Urinary bladder (tissue), 4 donors: Measurements from ENCODE around the gene ERFL. TPM values are rescaled to one million over a fixed set of nuclear protein-coding genes. Genes with fewer than 3 reads are reported as not detected.
"Not testable (repeated sequence)": the region's sequence is repeated elsewhere in the genome, so short reads cannot be mapped to it uniquely, and the experiment has no call there.

Experiments used
- DNase-seq: peaks from one replicate; pipeline ENCODE4 v3.0.0-alpha.2; 2015; ENCODE audit errors: extremely low spot score
- H3K27ac ChIP-seq: one replicate; pipeline ENCODE4 v1.5.1; 2013; ENCODE audit warnings: low read depth, mild to moderate bottlenecking, moderate library complexity
- H3K36me3 ChIP-seq: one replicate; pipeline ENCODE4 v1.6.1; 2013; ENCODE audit warnings: mild to moderate bottlenecking, moderate library complexity; ENCODE audit not compliant: insufficient read depth
- H3K4me1 ChIP-seq: one replicate; pipeline ENCODE4 v1.6.1; 2013; ENCODE audit warnings: mild to moderate bottlenecking, moderate library complexity; ENCODE audit not compliant: insufficient read depth
- H3K4me3 ChIP-seq: one replicate; pipeline ENCODE4 v1.5.1; 2013; ENCODE audit warnings: low read depth, low read length
- WGBS: extraction: QIAGEN DNeasy Blood & Tissue Kit; methylation state at CpG from one replicate; pipeline ENCODE4 v1.1.7; 2013; 5-methylcytosine and 5-hydroxymethylcytosine counted together
- polyA plus RNA-seq: library from polyadenylated mRNA; stranded (reverse); fragments of 200-250 nt; gene quantifications from one replicate; pipeline ENCODE4 v1.2.3, GENCODE V29; 2013
- total RNA-seq: library from RNA; depleted of rRNA; stranded (reverse); fragments of >200 nt; gene quantifications from one replicate; pipeline ENCODE4 v1.2.3, GENCODE V29; 2014
- donor health status: healthy with polysubstance abuse.
- donor health status: healthy.

ERFL gene
- total and polyA plus RNA-seq, 2 donors: 0.19 TPM; not detected in 1

DNA sequence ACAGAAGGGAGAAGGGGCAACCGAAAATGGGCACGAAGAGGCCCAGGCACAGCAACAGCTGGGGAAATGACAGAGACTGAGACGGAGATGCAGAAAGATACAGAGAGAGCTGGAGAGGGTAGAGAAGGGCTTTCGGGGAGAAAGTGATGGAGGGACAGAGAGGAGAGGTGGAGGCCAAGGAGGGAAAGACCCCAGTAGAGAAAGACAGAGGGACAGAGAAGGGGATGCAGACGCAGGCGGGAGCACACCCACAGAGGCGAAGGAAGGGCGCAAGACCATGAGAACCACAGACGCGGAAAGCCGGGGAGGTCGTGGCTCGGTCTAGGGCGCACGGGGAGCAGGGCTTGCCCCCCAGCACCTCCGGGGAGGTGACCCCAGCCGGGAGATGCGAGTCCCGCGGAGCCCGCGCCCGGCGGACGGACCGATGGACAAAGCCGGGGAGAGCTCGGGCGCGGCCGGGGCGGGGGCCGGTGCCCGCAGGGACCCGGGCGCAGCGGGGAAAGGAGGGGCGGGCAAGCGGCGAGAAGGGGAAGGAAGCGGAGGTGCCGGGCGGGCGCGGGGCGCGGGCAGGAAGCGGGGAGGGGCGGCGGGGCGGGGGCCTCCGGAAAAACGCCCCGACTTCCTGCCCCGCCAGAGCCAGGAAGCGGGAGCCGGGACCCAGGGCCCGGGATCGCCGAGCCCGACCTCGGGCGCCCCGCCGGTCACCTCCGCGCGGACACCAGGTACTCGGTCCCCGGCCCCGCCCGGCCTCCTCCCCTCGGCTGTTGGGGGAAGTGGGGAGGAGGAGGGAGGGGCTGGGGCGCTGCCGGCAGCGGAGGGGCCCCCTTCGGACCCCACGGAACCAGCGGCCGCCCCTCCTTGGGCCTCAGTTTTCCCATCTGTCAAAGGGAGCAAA lies 45.4 kb downstream of the ERFL start, which contains the start of gene ARHGEF1:
Gene ARHGEF1, plus strand, starts transcription at position 617 of the 895 bp plus-strand sequence. CDS start 4,899 bp downstream, outside the sequence.
- Histone ChIP-seq H3K4me1 (peaks cover 4% of the 10 kb centered on the region), H3K36me3 (no peaks in the 10 kb centered on the region), H3K4me3 (peak within 1 kb of the TSS; percentile 91), H3K27ac (peak within 1 kb of the TSS; percentile 73)
- no peak for DNase-seq
- 2% methylated on average over 79 of the region's 80 CpGs for WGBS

DNA sequence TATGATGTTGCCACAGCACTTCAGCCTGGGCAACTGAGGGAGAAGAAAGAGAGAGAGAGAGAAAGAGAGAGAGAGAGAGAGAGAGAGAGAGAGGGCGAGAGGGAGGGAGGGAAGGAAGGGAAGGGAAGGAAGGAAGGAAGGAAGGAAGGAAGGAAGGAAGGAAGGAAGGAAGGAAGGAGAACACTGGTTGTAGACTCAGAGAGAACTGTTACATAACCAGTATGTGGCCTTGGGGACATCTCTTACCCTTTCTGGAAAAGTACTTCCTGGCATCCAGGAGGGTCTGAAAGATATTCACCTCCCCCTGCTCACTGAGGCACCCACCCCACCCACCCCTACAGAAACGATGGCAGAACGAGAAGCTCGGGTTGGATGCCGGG lies 47.9 kb downstream of the ERFL start:
- Histone ChIP-seq H3K27ac (no peak overlapping the region), H3K36me3 (no peaks in the 10 kb centered on the region), H3K4me1 (peaks cover 4% of the 10 kb centered on the region), H3K4me3 (no peak overlapping the region)
- no peak for DNase-seq
- 66% methylated on average over 5 of the region's 5 CpGs for WGBS

DNA sequence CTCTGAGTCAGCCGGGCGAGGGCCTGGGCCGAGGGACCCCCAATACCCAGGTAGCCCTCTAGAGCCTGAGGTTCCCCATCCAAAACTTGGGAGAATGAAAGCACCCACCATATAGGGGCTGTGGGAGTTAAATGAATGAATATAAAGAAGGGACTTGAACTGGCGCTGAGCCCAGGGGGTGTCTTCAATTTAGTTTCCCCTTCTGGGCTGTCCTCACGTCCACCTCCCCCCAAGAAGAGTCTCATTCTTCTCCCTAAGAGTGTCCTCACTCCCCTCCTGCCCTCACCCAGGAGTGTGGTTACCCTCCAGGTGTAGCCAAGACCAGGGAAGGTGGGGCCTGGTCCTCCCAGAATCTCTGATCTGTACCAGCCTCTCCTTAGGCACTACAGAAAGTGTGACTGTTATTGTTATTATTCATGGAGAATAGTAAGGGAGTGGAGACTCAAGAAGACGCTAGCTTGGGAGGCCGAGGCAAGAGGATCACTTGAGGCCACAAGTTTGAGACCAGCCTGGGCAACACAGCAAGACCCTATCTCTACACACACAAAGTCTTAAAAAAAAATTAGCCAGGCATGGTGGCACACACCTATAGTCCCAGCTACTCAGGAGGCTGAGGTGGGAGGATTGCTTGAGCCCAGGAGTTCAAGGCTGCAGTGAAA lies 48.5 kb downstream of the ERFL start:
- no peak overlapping the region for H3K27ac ChIP-seq
- H3K4me1 ChIP-seq: peaks cover 2% of the 10 kb centered on the region
- H3K4me3 ChIP-seq: no peak overlapping the region
- WGBS: 80% methylated on average over 7 of the region's 7 CpGs
- no peak for DNase-seq
- no peaks in the 10 kb centered on the region for H3K36me3 ChIP-seq

DNA sequence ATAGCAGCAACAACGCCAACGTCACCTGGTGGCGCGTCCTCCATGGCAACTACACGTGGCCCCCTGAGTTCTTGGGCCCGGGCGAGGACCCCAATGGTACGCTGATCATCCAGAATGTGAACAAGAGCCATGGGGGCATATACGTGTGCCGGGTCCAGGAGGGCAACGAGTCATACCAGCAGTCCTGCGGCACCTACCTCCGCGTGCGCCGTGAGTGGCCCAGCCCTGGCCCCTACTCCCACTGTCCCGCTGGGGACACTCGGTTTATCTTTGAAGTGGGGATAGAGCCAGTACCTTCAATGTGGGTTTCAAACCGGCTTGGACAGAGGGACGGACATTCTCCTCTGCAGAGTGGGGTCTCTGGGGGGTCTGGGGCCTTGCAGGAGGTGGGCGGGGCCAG lies 49.2 kb downstream of the ERFL start:
- DNase-seq: no peak
- H3K4me1 ChIP-seq: no peaks in the 10 kb centered on the region
- no peak overlapping the region for H3K4me3 ChIP-seq
- H3K27ac ChIP-seq: no peak overlapping the region
- no peaks in the 10 kb centered on the region for H3K36me3 ChIP-seq
- 85% methylated on average over 21 of the region's 21 CpGs for WGBS

DNA sequence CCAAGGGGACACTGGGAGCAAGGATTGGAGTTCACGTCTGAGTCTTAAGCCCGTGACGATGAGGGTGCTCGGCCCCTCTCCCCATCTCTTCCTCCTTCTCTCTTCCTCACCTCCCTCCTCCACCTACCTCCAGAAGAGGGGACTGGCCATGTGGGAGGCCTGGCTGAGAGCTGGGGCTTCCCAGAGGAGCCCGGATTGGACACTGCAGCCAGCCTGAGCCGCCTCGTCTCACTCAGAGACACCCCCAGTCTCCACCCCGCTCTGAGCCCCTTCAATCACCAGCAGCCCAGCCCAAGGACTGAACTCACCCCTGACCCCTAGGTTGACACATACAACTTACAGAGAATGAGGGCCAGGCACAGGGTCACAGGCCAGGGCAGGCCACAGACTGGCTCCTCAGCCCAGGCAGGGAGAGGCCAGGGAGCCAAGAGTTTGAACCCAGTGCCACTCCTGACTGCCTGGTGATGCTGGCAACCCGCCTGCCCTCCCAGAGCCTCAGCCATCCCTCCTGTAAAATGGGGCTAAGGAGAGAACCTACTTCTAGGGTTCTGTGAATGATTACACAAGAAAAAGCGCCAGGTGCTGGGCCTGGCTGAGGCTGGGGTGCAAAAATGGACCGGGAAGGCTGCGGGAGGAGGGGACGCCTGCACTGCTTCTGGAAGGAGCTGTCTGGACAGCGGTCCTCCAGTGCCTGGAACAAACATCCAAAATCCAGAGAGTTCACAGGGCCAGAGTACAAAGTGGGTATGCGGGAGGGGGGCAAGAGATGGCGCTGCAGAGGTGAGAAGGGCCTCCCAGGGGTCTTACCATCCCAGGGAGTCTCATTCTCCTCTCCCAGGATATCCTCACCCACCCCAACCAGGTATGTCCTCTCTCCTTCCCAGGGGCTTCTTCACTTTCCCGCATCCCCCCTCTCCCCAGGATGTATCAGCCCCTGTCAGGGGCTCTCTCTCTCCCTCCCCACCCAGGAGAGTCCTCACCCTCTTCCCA lies 50.0 kb downstream of the ERFL start:
- DNase-seq: no peak
- Histone ChIP-seq H3K27ac (no peak overlapping the region), H3K4me3 (no peak overlapping the region), H3K4me1 (no peaks in the 10 kb centered on the region), H3K36me3 (no peaks in the 10 kb centered on the region)
- WGBS: 57% methylated on average over 17 of the region's 17 CpGs

DNA sequence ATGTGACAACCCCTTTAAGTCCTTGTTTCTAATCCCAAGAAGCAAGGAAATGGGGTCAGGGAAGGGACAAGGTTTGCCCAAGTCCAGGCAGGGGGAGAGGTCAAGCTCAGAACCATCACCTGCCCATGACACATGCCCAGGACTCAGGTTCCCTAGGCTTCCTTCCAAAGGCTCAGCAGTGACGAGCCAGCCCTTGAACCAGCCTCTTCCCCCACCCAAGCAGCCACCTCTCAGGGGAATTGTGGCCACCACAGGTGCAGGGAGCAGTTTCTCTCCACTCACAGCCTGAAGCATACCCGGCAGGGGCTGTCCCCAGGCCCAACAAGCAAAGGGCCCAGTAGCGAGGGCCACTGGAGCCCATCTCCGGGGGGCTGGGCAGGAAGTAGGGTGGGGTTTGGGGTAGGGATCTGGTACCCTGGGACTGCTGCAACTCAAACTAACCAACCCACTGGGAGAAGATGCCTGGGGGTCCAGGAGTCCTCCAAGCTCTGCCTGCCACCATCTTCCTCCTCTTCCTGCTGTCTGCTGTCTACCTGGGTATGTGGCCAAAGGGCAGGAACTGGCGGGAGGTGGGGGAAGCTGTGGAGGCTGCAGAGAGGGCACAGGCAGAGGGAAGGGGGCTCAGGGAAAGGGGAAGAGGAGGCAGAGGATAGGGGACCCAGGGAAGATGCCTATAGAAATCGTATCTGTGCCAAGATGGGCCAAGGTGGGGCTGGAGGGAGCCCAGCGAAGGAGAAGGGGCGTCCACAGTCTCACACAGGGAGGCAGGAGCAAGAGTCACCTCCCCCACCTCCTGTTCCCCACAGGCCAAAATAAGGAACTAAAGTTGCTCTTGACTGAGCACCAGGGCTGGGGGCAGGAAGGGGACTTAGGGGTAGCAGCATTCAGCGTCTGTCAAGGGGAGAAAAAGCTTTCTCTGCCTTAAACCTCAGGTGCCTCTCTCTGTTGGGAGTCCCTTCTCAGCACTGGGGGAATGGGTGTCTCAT lies 51.1 kb downstream of the ERFL start, which contains the start of gene CD79A:
Gene CD79A, plus strand, starts transcription at position 433 of the 986 bp plus-strand sequence. Its CDS starts 26 bp downstream, at position 459.
- Histone ChIP-seq H3K4me1 (no peaks in the 10 kb centered on the region), H3K4me3 (no peak within 1 kb of the TSS), H3K27ac (no peak within 1 kb of the TSS), H3K36me3 (no peaks in the 10 kb centered on the region)
- DNase-seq: no peak
- 61% methylated on average over 9 of the region's 9 CpGs for WGBS

DNA sequence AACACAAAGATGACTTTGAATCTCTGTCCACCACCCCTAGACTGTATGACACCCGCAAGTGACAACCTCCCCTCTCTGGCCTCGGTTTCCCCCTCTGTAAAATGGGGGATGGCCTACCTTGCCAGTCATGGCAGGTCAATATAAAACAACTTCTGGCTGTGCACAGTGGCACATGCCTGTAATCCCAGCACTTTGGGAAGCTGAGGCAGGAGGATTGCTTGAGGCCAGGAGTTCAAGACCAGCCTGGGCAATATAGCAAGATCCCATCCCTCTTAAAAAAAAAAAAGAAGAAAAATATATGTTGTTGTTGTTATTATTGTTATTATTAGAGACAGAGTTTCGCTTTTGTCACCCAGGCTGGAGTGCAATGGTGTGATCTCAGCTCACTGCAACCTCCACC lies 52.3 kb downstream of the ERFL start:
- not testable (repeated sequence) for DNase-seq, H3K36me3 ChIP-seq, H3K27ac ChIP-seq, H3K4me3 ChIP-seq, H3K4me1 ChIP-seq
- 78% methylated on average over 3 of the region's 3 CpGs for WGBS

DNA sequence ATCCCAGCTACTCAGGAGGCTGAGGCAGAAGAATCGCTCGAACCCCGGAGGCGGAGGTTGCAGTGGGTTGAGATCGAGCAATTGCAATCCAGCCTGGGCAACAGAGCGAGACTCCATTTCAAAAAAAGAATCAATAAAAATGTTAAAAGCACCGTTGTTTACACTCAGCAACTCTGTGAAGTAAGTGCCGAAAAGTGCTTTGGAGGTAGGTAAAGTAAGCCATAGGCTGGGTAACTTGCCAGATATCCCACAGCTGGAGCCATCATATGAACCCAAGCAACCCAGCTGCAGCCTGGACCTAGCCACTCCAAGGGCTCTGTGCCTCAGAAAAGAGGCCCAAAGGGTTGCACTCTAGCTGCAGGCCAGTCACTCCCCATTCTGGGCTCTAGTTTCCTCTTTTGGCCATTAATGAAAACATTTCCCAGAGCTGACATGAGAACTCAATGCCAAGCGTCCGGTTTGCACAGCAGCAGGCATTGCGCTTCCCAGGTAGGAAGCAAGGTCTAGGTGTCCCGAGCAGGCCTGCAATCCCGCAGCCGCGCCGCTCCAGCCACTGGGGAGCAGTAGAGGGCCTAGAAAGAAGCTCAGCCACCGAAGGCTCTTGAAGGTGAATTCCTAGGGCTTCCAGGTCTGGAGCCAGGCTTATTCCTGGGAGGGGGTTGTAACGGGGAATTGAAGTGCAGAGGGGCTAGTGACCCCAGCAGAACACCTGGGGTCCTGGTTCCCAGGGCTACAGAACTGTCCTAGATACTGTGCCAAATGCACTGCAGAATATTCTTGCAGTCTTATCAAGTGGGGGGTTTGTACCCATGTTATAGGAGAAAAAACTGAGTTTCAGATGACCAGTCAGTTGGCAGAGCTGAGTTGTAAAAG lies 55.2 kb downstream of the ERFL start:
- no peaks in the 10 kb centered on the region for H3K4me1 ChIP-seq
- H3K4me3 ChIP-seq: no peak overlapping the region
- DNase-seq: no peak
- H3K27ac ChIP-seq: no peak overlapping the region
- no peaks in the 10 kb centered on the region for H3K36me3 ChIP-seq
- 41% methylated on average over 18 of the region's 18 CpGs for WGBS

DNA sequence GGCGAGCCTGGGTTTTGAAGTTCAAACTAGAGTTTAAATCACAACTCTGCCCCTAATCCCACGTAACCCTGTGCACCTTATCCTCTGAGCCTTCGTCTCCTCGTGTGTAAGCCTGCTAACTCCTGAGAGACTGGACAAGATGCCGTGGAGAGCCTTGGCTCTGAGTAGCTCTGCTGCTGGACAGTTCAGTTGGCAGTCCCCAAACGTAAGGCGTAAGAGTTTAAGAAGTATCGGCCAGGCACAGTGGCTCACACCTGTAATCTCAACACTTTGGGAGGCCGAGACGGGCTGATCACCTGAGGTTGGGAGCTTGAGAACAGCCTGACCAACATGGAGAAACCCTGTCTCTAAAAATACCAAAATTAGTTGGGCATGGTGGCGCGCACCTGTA lies 55.9 kb downstream of the ERFL start:
- H3K4me1 ChIP-seq: no peaks in the 10 kb centered on the region
- WGBS: 88% methylated on average over 12 of the region's 12 CpGs
- H3K36me3 ChIP-seq: no peaks in the 10 kb centered on the region
- H3K27ac ChIP-seq: no peak overlapping the region
- DNase-seq: no peak
- no peak overlapping the region for H3K4me3 ChIP-seq

DNA sequence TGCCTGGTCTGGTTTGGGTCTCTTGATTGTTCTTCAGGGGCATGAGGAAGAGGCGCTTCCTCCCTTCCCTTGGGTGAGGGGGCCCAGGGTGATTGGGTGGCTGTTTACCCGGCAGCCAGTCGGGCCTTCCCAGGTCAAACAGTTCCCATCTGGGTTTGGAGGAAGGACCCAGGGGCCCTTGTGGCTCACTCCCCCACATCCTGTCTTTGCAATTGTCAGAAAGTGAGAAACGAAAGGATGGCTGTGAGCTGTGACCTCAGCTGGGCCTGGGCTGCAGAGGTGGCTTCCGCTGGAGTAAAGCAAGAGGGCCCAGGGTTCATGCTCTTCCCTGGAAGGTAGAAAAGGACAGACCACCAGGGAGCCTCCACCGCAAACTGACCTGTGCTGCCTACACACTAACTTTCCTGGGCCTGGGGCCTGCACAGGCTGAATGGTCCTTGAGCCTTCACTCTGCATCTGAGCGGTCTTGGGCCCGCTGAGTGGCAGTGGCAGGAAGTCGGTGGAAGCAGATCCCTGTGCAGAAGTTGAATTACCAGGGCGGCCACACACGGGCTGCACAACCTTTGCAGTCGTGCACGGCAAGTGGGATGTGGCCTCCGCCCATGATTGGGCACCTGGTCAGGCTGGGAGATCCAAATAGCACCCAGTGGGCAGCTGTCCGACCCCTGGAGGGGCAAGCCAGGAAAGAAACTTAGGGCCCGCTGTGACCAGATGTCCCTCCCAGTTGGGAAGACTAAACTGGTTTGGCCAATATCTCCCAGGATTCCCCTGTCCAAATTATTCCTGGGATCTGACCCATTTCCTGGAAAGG lies 56.5 kb downstream of the ERFL start:
- WGBS: 68% methylated on average over 16 of the region's 16 CpGs
- no peak overlapping the region for H3K27ac ChIP-seq
- no peaks in the 10 kb centered on the region for H3K36me3 ChIP-seq
- H3K4me1 ChIP-seq: no peaks in the 10 kb centered on the region
- no peak for DNase-seq
- H3K4me3 ChIP-seq: no peak overlapping the region

DNA sequence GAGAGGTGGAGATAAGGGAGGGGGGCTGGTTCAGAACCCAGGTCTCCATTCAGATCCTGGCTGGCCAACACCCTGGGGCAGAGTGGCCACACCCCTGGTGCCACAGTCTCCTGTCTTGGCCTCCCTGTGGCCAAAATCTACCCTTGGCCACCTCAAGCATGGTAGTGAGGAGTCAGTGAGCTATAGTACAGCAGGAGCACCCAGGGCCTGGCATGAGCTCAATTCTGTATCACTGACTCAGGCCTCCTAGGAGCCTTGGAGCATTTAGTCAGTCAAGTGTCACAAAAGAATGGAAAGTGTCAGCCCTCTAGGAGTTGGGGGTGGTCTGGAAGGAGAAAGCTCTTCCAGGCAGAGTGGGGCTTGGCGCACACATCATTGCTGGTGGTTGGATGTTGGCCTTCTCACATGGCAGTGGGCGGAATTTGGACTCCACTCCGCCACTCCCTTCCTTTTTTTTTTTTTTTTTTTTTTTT lies 57.8 kb downstream of the ERFL start:
- H3K4me3 ChIP-seq: no peak overlapping the region
- no peaks in the 10 kb centered on the region for H3K36me3 ChIP-seq
- no peak overlapping the region for H3K27ac ChIP-seq
- no peak for DNase-seq
- H3K4me1 ChIP-seq: no peaks in the 10 kb centered on the region
- 65% methylated on average over 3 of the region's 3 CpGs for WGBS
